Measurements from ENCODE around the gene LRRC75A. TPM values are rescaled to one million over a fixed set of nuclear protein-coding genes. Genes with fewer than 3 reads are reported as not detected.
"Not testable (repeated sequence)": the region's sequence is repeated elsewhere in the genome, so short reads cannot be mapped to it uniquely, and the experiment has no call there.

The LRRC75A gene
- total RNA-seq, 6 donors from 2014 or later, result 2.1 to 7.3 (median 5.2) TPM

- DNase-seq (no peak), ATAC-seq (ENCODE audit: low FRiP score in 2 of 2) (no peak)
- Histone ChIP-seq H3K9me3 (no peaks in the 10 kb centered on the region), H3K36me3 (peaks cover 15 to 62% (median 37%) of the 10 kb centered on the region in 4 donors), H3K4me3 (no peak overlapping the region), H3K27ac (peak overlapping the region in 3 of 4 donors; percentile 1 to 90 (median 46)), H3K4me1 (peaks cover 26 to 58% (median 33%) of the 10 kb centered on the region in 4 donors), H3K27me3 (no peaks in the 10 kb centered on the region)
- WGBS, 2 donors, result 64 to 68% methylated on average over 5 to 7 of the region's 7 CpGs
- no peak for TF ChIP-seq POLR2A (IDR thresholded peaks at IDR 0.05)
- no peak for TF ChIP-seq POLR2AphosphoS5 (IDR thresholded peaks at IDR 0.05)
- no peak for TF ChIP-seq EP300 (IDR thresholded peaks at IDR 0.05)
- TF ChIP-seq CTCF (IDR thresholded peaks at IDR 0.05), result no peak
Observed at GRCh38 chr17:16442594-16443510, 49.1 kb downstream of the LRRC75A start.

- no peaks in the 10 kb centered on the region for H3K27me3 ChIP-seq
- TF ChIP-seq POLR2AphosphoS5 (IDR thresholded peaks at IDR 0.05) (no peak), CTCF (IDR thresholded peaks at IDR 0.05) (no peak), EP300 (IDR thresholded peaks at IDR 0.05) (no peak), POLR2A (IDR thresholded peaks at IDR 0.05) (no peak)
- ATAC-seq (ENCODE audit: low FRiP score in 2 of 2), result no peak
- no peak overlapping the region for H3K4me3 ChIP-seq
- H3K9me3 ChIP-seq, result no peaks in the 10 kb centered on the region
- DNase-seq, result peak in 1 of 2 donors; percentile 37
- H3K27ac ChIP-seq, result peak overlapping the region in 3 of 4 donors; percentile 1 to 90 (median 46)
- 46 to 89% methylated on average over 1 of the region's 1 CpG for WGBS, 2 donors
- H3K36me3 ChIP-seq, result peaks cover 15 to 57% (median 33%) of the 10 kb centered on the region in 4 donors
- H3K4me1 ChIP-seq, result peaks cover 26 to 59% (median 33%) of the 10 kb centered on the region in 4 donors
Observed at GRCh38 chr17:16442141-16442540, 49.9 kb downstream of the LRRC75A start.

- no peaks in the 10 kb centered on the region for H3K27me3 ChIP-seq
- DNase-seq, result no peak
- peaks cover 26 to 59% (median 33%) of the 10 kb centered on the region in 4 donors for H3K4me1 ChIP-seq
- no peaks in the 10 kb centered on the region for H3K9me3 ChIP-seq
- H3K36me3 ChIP-seq, result peaks cover 15 to 53% (median 30%) of the 10 kb centered on the region in 4 donors
- peak overlapping the region in 2 of 4 donors; percentile 89 to 90 for H3K27ac ChIP-seq
- TF ChIP-seq POLR2A (IDR thresholded peaks at IDR 0.05) (no peak), EP300 (IDR thresholded peaks at IDR 0.05) (no peak), POLR2AphosphoS5 (IDR thresholded peaks at IDR 0.05) (no peak), CTCF (IDR thresholded peaks at IDR 0.05) (no peak)
- no peak for ATAC-seq (ENCODE audit: low FRiP score in 2 of 2)
- H3K4me3 ChIP-seq, result peak overlapping the region in 1 of 4 donors; percentile 94
- 64 to 67% methylated on average over 3 of the region's 3 CpGs for WGBS, 2 donors
Observed at GRCh38 chr17:16440901-16441629, 50.9 kb downstream of the LRRC75A start.

- H3K4me3 ChIP-seq, result peak overlapping the region in 3 of 4 donors; percentile 60 to 94 (median 62)
- not testable (repeated sequence) for H3K9me3 ChIP-seq; DNase-seq; ATAC-seq (ENCODE audit: low FRiP score in 2 of 2); H3K27me3 ChIP-seq
- H3K27ac ChIP-seq, result peak overlapping the region; percentile 81 to 90 (median 90)
- WGBS, 2 donors, result 61 to 88% methylated on average over 4 to 5 of the region's 5 CpGs
- H3K36me3 ChIP-seq, result peaks cover 15 to 47% (median 30%) of the 10 kb centered on the region in 4 donors
- peaks cover 26 to 56% (median 33%) of the 10 kb centered on the region in 4 donors for H3K4me1 ChIP-seq
Observed at GRCh38 chr17:16440354-16440753, 51.6 kb downstream of the LRRC75A start.
